ENCODE results near the gene TUBB1.

DNA sequence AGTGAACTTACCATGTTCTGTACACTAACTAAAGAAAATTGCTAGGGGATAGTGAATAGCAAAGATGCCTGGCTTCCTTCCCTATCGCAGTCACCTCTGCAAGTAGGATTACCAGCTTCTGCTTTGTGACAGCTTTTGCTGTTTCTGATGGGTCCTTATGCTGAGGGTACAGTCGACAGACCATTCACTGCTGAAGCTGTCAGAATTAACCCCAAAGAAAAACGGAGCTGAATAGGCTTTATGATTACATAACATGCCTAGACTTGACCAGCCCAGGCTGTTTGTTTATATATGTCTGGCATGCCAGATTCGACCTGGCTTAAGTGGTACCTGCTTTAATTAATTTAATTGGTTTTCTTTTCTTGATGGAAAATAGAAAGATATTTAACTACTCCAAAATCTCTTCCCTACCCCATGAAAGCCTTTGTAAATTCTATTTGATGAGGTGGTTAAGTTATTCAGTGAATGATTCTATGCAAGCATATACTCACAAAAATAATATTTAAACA is 45.0 kb downstream of the TUBB1 start:
- TF ChIP-seq POLR2A (IDR thresholded peaks at IDR 0.05; ENCODE audit: low read depth, low read length) (no peak), SMC3 (IDR thresholded peaks at IDR 0.05; ENCODE audit: low read depth, low read length) (no peak), RCOR1 (IDR thresholded peaks at IDR 0.05; ENCODE audit: insufficient replicate concordance, low read length) (no peak), CEBPB (IDR thresholded peaks at IDR 0.05; ENCODE audit: low read depth, low read length) (no peak), MAFK (IDR thresholded peaks at IDR 0.05; ENCODE audit: low read depth, low read length) (no peak), RFX5 (IDR thresholded peaks at IDR 0.05; ENCODE audit: low read depth, low read length) (no peak), ELK1 (IDR thresholded peaks at IDR 0.05; ENCODE audit: borderline replicate concordance, low read depth, low read length) (no peak), NFE2L2 (IDR thresholded peaks at IDR 0.05; ENCODE audit: low read depth, low read length) (no peak), MXI1 (IDR thresholded peaks at IDR 0.05; ENCODE audit: borderline replicate concordance, low read depth, low read length) (no peak)
- TF ChIP-seq, protein P1, sequence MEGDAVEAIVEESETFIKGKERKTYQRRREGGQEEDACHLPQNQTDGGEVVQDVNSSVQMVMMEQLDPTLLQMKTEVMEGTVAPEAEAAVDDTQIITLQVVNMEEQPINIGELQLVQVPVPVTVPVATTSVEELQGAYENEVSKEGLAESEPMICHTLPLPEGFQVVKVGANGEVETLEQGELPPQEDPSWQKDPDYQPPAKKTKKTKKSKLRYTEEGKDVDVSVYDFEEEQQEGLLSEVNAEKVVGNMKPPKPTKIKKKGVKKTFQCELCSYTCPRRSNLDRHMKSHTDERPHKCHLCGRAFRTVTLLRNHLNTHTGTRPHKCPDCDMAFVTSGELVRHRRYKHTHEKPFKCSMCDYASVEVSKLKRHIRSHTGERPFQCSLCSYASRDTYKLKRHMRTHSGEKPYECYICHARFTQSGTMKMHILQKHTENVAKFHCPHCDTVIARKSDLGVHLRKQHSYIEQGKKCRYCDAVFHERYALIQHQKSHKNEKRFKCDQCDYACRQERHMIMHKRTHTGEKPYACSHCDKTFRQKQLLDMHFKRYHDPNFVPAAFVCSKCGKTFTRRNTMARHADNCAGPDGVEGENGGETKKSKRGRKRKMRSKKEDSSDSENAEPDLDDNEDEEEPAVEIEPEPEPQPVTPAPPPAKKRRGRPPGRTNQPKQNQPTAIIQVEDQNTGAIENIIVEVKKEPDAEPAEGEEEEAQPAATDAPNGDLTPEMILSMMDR (conservative IDR thresholded peaks at IDR 0.05; ENCODE audit: low read depth, low read length), result no peak
- TF ChIP-seq, protein P2, sequence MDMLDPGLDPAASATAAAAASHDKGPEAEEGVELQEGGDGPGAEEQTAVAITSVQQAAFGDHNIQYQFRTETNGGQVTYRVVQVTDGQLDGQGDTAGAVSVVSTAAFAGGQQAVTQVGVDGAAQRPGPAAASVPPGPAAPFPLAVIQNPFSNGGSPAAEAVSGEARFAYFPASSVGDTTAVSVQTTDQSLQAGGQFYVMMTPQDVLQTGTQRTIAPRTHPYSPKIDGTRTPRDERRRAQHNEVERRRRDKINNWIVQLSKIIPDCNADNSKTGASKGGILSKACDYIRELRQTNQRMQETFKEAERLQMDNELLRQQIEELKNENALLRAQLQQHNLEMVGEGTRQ (IDR thresholded peaks at IDR 0.05; ENCODE audit: low read depth, low read length), result no peak

Measured in IMR-90 (cell line).